ENCODE results near the gene AP5B1.

GRCh38 chr11:65796726-65797601 is 16.2 kb upstream of the AP5B1 start:
- TF ChIP-seq GATA2 (IDR thresholded peaks at IDR 0.05; ENCODE audit: low read depth, low read length) (no peak), GATA3 (IDR thresholded peaks at IDR 0.05; ENCODE audit: low read depth, low read length) (no peak)

All from SH-SY5Y (cell line).